WTC11 (cell line): ENCODE data around the gene ZNF385A. TPM values are rescaled to one million over a fixed set of nuclear protein-coding genes. Genes with fewer than 3 reads are reported as not detected.
"Not testable (repeated sequence)": the region's sequence is repeated elsewhere in the genome, so short reads cannot be mapped to it uniquely, and the experiment has no call there.

Experiments used
- ATAC-seq: fragments of 200-7000 bp; cut with Tn5 transposase; 2 replicates; pipeline ENCODE4 v1.10.0; 2021; ENCODE audit warnings: mild to moderate bottlenecking, moderate library complexity
- CTCF ChIA-PET: fragments of 300-600 bp; sonication (Branson Sonifier 250); formaldehyde crosslinking; loops from one replicate; lab custom pipeline; 2021; ENCODE audit warnings: antibody characterized with exemption; lab: Charles Lee
- POLR2A ChIA-PET: fragments of 350-600 bp; sonication (Branson Sonifier 250); formaldehyde crosslinking; loops from one replicate; lab custom pipeline; 2021; ENCODE audit warnings: antibody characterized with exemption; lab: Charles Lee
- DNase-seq: peaks from one replicate; pipeline ENCODE4 v3.0.0; 2021; ENCODE audit warnings: low spot score
- H3K27ac Mint-ChIP-seq: 2 replicates; pipeline ENCODE4 v1.8.0; 2021; ENCODE audit warnings: mixed read lengths
- H3K27me3 Mint-ChIP-seq: 2 replicates; pipeline ENCODE4 v1.8.0; 2021; ENCODE audit warnings: low read depth, mild to moderate bottlenecking, moderate library complexity, mixed read lengths
- H3K36me3 Mint-ChIP-seq: 2 replicates; pipeline ENCODE4 v1.8.0; 2021; ENCODE audit warnings: mixed read lengths
- H3K4me1 Mint-ChIP-seq: 2 replicates; pipeline ENCODE4 v1.8.0; 2022; ENCODE audit warnings: mixed read lengths
- H3K4me3 Mint-ChIP-seq: 2 replicates; pipeline ENCODE4 v1.8.0; 2021; ENCODE audit warnings: mild to moderate bottlenecking, moderate library complexity, mixed read lengths
- H3K9me3 Mint-ChIP-seq: 2 replicates; pipeline ENCODE4 v1.8.0; 2021; ENCODE audit warnings: mixed read lengths
- ATF1 ChIP-seq: sonication (generic); formaldehyde crosslinking; IDR thresholded peaks from 2 replicates; pipeline ENCODE4 v1.8.1; 2023; ENCODE audit warnings: mild to moderate bottlenecking, moderate library complexity, missing genetic modification reagents
- CREB1 ChIP-seq: sonication (generic); formaldehyde crosslinking; IDR thresholded peaks from 2 replicates; pipeline ENCODE4 v1.8.0; 2023; ENCODE audit warnings: mild to moderate bottlenecking, missing genetic modification reagents
- ESRRA ChIP-seq: sonication (generic); formaldehyde crosslinking; IDR thresholded peaks from 2 replicates; pipeline ENCODE4 v1.8.1; 2022; ENCODE audit warnings: mild to moderate bottlenecking, missing genetic modification reagents, borderline replicate concordance
- FOXP1 ChIP-seq: sonication (generic); formaldehyde crosslinking; IDR thresholded peaks from 2 replicates; pipeline ENCODE4 v1.8.0; 2022; ENCODE audit warnings: missing genetic modification reagents, mild to moderate bottlenecking, moderate library complexity, borderline replicate concordance
- FOXP4 ChIP-seq: sonication (generic); formaldehyde crosslinking; IDR thresholded peaks from 2 replicates; pipeline ENCODE4 v1.8.0; 2022; ENCODE audit warnings: mild to moderate bottlenecking, missing genetic modification reagents
- JUN ChIP-seq: sonication (generic); formaldehyde crosslinking; IDR thresholded peaks from 2 replicates; pipeline ENCODE4 v1.8.0; 2023; ENCODE audit warnings: mild to moderate bottlenecking, missing genetic modification reagents
- MYBL2 ChIP-seq: sonication (generic); formaldehyde crosslinking; IDR thresholded peaks from 2 replicates; pipeline ENCODE4 v1.8.1; 2023; ENCODE audit warnings: mild to moderate bottlenecking, moderate library complexity, missing genetic modification reagents
- NR3C1 ChIP-seq: sonication (generic); formaldehyde crosslinking; conservative IDR thresholded peaks from 2 replicates; pipeline ENCODE4 v1.8.1; 2023; ENCODE audit warnings: low read depth, mild to moderate bottlenecking, missing genetic modification reagents
- PRDM15 ChIP-seq: sonication (generic); formaldehyde crosslinking; IDR thresholded peaks from 2 replicates; pipeline ENCODE4 v1.8.0; 2022; ENCODE audit warnings: missing genetic modification reagents
- STAT6 ChIP-seq: sonication (generic); formaldehyde crosslinking; conservative IDR thresholded peaks from 2 replicates; pipeline ENCODE4 v1.8.1; 2023; ENCODE audit warnings: mild to moderate bottlenecking, low read depth, missing genetic modification reagents, moderate library complexity
- ZNF121 ChIP-seq: sonication (generic); formaldehyde crosslinking; IDR thresholded peaks from 2 replicates; pipeline ENCODE4 v1.8.0; 2023; ENCODE audit warnings: missing genetic modification reagents
- ZNF219 ChIP-seq: sonication (generic); formaldehyde crosslinking; IDR thresholded peaks from 2 replicates; pipeline ENCODE4 v1.8.0; 2023; ENCODE audit warnings: missing genetic modification reagents, mild to moderate bottlenecking, borderline replicate concordance
- total RNA-seq: library from RNA; stranded (reverse); gene quantifications from 3 replicates; pipeline ENCODE4 v1.2.3, GENCODE V29; 2021
- TF ChIP-seq, protein P1 (sequence below): sonication (generic); formaldehyde crosslinking; IDR thresholded peaks from 2 replicates; pipeline ENCODE4 v1.8.1; 2022; ENCODE audit warnings: mild to moderate bottlenecking, moderate library complexity, missing genetic modification reagents
- TF ChIP-seq, protein P2 (sequence below): fragments of 250-450 bp; sonication (Bioruptor Pico); IDR thresholded peaks from 2 replicates; pipeline ENCODE4 v1.9.0; 2021; ENCODE audit warnings: mild to moderate bottlenecking
- TF ChIP-seq, protein P3 (sequence below): sonication (generic); formaldehyde crosslinking; IDR thresholded peaks from 2 replicates; pipeline ENCODE4 v1.8.1; 2023; ENCODE audit warnings: mild to moderate bottlenecking, missing genetic modification reagents, moderate library complexity
- TF ChIP-seq, protein P4 (sequence below): sonication (generic); formaldehyde crosslinking; IDR thresholded peaks from 2 replicates; pipeline ENCODE4 v1.8.1; 2023; ENCODE audit warnings: mild to moderate bottlenecking, missing genetic modification reagents

ZNF385A gene
- total RNA-seq, 1 experiment from 2014 or later, result 23.5 TPM

GRCh38 chr12:54354271-54354670, 30.3 kb downstream of the ZNF385A start:
- ChIA-PET POLR2A (interaction anchor here (0.6 kb wide), 2 partner anchors 50 to 75 kb away, joined by 3 read pairs; no protein-coding TSS in a partner anchor), CTCF (interaction anchor here (0.7 to 2.6 kb wide), 2 partner anchors 25 to 29 kb away, joined by 4 to 15 read pairs; partner anchors contain the start of gene COPZ1)
- not testable (repeated sequence) for H3K4me3 Mint-ChIP-seq, DNase-seq, H3K27ac Mint-ChIP-seq, H3K9me3 Mint-ChIP-seq, ATAC-seq
- Mint-ChIP-seq H3K36me3 (peaks cover 14% of the 10 kb centered on the region), H3K4me1 (peaks cover 44% of the 10 kb centered on the region), H3K27me3 (peaks cover 18% of the 10 kb centered on the region)
- peak; percentile 55; the same call in 1 of the 2 replicates for TF ChIP-seq ZNF121 (CRISPR knock-in tag)

- DNase-seq (no peak), ATAC-seq (no peak)
- ChIA-PET CTCF (interaction anchor here (0.8 to 4.3 kb wide), 23 partner anchors 8 to 152 kb away, joined by 3 to 61 read pairs (median 5); partner anchors contain the start of genes COPZ1 and HNRNPA1), POLR2A (interaction anchor here (0.6 to 1.7 kb wide), 7 partner anchors 14 to 58 kb away, joined by 3 to 8 read pairs (median 4); no protein-coding TSS in a partner anchor)
- Mint-ChIP-seq H3K36me3 (peaks cover 22% of the 10 kb centered on the region), H3K4me3 (peak overlapping the region; percentile 87), H3K27ac (peak overlapping the region; percentile 92), H3K4me1 (peaks cover 47% of the 10 kb centered on the region), H3K27me3 (peaks cover 18% of the 10 kb centered on the region), H3K9me3 (no peaks in the 10 kb centered on the region)
- TF ChIP-seq, protein P1, sequence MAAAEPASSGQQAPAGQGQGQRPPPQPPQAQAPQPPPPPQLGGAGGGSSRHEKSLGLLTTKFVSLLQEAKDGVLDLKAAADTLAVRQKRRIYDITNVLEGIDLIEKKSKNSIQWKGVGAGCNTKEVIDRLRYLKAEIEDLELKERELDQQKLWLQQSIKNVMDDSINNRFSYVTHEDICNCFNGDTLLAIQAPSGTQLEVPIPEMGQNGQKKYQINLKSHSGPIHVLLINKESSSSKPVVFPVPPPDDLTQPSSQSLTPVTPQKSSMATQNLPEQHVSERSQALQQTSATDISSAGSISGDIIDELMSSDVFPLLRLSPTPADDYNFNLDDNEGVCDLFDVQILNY (CRISPR knock-in tag), result no peak
- TF ChIP-seq ZNF219 (CRISPR knock-in tag), result no peak
- no peak for TF ChIP-seq JUN (CRISPR knock-in tag)
- TF ChIP-seq CREB1 (CRISPR knock-in tag), result no peak
- TF ChIP-seq ESRRA, result no peak
- TF ChIP-seq, protein P2, sequence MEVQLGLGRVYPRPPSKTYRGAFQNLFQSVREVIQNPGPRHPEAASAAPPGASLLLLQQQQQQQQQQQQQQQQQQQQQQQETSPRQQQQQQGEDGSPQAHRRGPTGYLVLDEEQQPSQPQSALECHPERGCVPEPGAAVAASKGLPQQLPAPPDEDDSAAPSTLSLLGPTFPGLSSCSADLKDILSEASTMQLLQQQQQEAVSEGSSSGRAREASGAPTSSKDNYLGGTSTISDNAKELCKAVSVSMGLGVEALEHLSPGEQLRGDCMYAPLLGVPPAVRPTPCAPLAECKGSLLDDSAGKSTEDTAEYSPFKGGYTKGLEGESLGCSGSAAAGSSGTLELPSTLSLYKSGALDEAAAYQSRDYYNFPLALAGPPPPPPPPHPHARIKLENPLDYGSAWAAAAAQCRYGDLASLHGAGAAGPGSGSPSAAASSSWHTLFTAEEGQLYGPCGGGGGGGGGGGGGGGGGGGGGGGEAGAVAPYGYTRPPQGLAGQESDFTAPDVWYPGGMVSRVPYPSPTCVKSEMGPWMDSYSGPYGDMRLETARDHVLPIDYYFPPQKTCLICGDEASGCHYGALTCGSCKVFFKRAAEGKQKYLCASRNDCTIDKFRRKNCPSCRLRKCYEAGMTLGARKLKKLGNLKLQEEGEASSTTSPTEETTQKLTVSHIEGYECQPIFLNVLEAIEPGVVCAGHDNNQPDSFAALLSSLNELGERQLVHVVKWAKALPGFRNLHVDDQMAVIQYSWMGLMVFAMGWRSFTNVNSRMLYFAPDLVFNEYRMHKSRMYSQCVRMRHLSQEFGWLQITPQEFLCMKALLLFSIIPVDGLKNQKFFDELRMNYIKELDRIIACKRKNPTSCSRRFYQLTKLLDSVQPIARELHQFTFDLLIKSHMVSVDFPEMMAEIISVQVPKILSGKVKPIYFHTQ (CRISPR knock-in tag), result no peak
- TF ChIP-seq ATF1 (CRISPR knock-in tag), result no peak
- no peak for TF ChIP-seq FOXP4
- TF ChIP-seq STAT6 (CRISPR knock-in tag), result no peak
- TF ChIP-seq PRDM15 (CRISPR knock-in tag), result no peak
- no peak for TF ChIP-seq FOXP1 (CRISPR knock-in tag)
- TF ChIP-seq, protein P3, sequence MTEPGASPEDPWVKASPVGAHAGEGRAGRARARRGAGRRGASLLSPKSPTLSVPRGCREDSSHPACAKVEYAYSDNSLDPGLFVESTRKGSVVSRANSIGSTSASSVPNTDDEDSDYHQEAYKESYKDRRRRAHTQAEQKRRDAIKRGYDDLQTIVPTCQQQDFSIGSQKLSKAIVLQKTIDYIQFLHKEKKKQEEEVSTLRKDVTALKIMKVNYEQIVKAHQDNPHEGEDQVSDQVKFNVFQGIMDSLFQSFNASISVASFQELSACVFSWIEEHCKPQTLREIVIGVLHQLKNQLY (CRISPR knock-in tag), result no peak
- no peak for TF ChIP-seq MYBL2 (CRISPR knock-in tag)
- TF ChIP-seq NR3C1 (CRISPR knock-in tag), result no peak
- TF ChIP-seq, protein P4, sequence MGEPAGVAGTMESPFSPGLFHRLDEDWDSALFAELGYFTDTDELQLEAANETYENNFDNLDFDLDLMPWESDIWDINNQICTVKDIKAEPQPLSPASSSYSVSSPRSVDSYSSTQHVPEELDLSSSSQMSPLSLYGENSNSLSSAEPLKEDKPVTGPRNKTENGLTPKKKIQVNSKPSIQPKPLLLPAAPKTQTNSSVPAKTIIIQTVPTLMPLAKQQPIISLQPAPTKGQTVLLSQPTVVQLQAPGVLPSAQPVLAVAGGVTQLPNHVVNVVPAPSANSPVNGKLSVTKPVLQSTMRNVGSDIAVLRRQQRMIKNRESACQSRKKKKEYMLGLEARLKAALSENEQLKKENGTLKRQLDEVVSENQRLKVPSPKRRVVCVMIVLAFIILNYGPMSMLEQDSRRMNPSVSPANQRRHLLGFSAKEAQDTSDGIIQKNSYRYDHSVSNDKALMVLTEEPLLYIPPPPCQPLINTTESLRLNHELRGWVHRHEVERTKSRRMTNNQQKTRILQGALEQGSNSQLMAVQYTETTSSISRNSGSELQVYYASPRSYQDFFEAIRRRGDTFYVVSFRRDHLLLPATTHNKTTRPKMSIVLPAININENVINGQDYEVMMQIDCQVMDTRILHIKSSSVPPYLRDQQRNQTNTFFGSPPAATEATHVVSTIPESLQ (CRISPR knock-in tag), result no peak
Observed at GRCh38 chr12:54352891-54353874, 31.4 kb downstream of the ZNF385A start.
